ENCODE data around the gene ARHGEF18.

The ARHGEF18 gene

GRCh38 chr19:7360393-7360984 lies 11.8 kb downstream of the ARHGEF18 start:
- no peak for DNase-seq (ENCODE audit: extremely low read depth, low read depth)
- no peak for TF ChIP-seq CTCF (IDR thresholded peaks at IDR 0.05; ENCODE audit: low read depth, low read length)

- no peak for TF ChIP-seq CTCF (IDR thresholded peaks at IDR 0.05; ENCODE audit: low read depth, low read length)
- no peak for DNase-seq (ENCODE audit: extremely low read depth, low read depth)
These were observed 14.5 kb downstream of the ARHGEF18 start for GRCh38 chr19:7363225-7363624.

- peak; percentile 15 for TF ChIP-seq CTCF (IDR thresholded peaks at IDR 0.05; ENCODE audit: low read depth, low read length)
- no peak for DNase-seq (ENCODE audit: extremely low read depth, low read depth)
These were observed 18.1 kb downstream of the ARHGEF18 start for GRCh38 chr19:7366701-7367420.

- TF ChIP-seq CTCF (IDR thresholded peaks at IDR 0.05; ENCODE audit: low read depth, low read length), result no peak
- DNase-seq (ENCODE audit: extremely low read depth, low read depth), result no peak
These were observed 19.7 kb downstream of the ARHGEF18 start for GRCh38 chr19:7368456-7368855.

- DNase-seq (ENCODE audit: extremely low read depth, low read depth), result peak; percentile 14
These were observed 20.1 kb downstream of the ARHGEF18 start for GRCh38 chr19:7368866-7369265.

GRCh38 chr19:7370546-7370945 lies 21.8 kb downstream of the ARHGEF18 start:
- no peak for TF ChIP-seq CTCF (IDR thresholded peaks at IDR 0.05; ENCODE audit: low read depth, low read length)
- DNase-seq (ENCODE audit: extremely low read depth, low read depth), result no peak

GRCh38 chr19:7371001-7371400 lies 22.3 kb downstream of the ARHGEF18 start:
- no peak for DNase-seq (ENCODE audit: extremely low read depth, low read depth)
- no peak for TF ChIP-seq CTCF (IDR thresholded peaks at IDR 0.05; ENCODE audit: low read depth, low read length)

- TF ChIP-seq CTCF (IDR thresholded peaks at IDR 0.05; ENCODE audit: low read depth, low read length), result no peak
- DNase-seq (ENCODE audit: extremely low read depth, low read depth), result no peak
These were observed 24.1 kb downstream of the ARHGEF18 start for GRCh38 chr19:7372810-7373209.

All from AG09319 (cell line).